Effector CD4-positive, alpha-beta T cell (primary cell): ENCODE results near the gene MX1.

Source experiments
- DNase-seq: peaks from one replicate; pipeline ENCODE4 v3.0.0-alpha.2; 2020

MX1 gene

DNA sequence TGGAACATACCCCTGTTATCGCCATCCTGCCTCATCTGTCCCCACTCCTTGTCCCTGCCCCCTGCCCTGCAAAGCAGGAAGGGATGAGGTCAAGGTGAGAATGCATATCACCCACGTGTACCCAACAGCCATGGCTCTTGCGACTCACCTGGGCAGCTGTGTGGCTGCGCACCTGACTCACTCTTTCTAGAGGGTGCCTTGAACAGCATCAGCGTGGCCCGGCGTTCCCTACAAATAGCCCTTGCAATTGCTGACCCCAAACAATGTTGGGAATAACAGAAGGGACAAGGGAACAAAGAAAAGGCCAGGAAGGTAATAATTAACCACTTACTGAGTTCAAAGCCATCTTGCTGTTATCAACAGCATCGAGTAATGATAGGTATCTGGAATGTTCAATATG lies 71.7 kb downstream of the MX1 start:
- DNase-seq, result no peak

DNA sequence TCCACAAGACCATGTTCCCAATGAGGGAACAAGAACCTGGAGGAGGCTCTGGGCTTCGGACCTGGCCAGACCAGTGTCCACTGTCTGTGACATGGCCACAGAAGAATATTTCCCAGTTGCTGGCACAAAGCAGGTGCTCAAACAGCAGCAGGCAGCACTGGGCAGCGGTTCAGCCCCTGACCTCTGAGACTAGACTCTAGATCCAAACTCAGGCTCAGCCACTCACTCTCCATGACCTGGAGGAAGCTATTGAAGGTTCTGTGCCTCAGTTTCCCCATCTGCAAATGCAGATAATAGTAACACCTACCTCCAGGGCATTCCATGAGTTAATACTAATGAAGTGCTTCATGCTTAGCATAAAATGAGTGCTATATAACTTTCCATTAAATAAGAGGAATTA lies 73.9 kb downstream of the MX1 start:
- no peak for DNase-seq

DNA sequence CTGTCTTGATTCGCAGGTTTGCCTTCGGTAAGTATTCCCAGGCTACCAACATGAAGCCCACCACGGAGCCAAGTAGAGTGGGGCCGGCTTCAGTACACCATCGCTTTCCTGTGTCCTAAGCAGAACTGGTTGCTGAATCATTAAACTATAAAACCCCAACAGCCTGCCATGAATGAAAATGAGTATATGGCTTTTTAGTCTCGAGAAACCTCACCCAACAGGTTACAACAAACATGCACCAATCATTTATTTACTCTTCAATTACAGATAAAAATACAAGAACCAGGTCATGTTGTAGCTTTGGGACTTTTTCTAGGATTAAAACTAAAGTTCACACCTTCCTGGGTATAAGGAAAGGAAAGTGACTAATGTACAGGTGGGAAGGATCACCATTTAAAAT lies 74.3 kb downstream of the MX1 start:
- no peak for DNase-seq

GRCh38 chr21:41500931-41501381 lies 74.9 kb downstream of the MX1 start:
- no peak for DNase-seq

DNA sequence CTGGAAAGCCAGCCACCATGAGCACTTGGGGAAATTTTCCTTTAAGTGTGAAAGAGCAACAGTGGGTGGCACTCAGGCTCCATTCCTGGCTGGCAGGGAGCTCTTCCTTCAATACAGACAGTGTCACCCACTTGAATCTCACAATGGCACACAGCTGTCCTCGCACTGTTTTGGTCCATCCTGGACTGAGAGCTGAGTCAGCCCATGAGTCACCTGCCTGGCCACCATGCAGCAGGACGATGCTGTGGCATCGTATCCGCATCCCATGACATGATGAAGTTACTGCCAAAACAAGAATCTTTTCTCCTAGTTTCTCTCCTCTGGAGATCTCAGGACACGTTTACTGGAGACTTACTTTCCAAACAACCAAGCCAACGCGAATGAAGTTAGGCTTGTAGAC lies 75.9 kb downstream of the MX1 start:
- DNase-seq, result no peak

- no peak for DNase-seq
These were observed 77.3 kb downstream of the MX1 start for GRCh38 chr21:41503331-41503730.

- no peak for DNase-seq
These were observed 78.0 kb downstream of the MX1 start for GRCh38 chr21:41504030-41504429.

DNA sequence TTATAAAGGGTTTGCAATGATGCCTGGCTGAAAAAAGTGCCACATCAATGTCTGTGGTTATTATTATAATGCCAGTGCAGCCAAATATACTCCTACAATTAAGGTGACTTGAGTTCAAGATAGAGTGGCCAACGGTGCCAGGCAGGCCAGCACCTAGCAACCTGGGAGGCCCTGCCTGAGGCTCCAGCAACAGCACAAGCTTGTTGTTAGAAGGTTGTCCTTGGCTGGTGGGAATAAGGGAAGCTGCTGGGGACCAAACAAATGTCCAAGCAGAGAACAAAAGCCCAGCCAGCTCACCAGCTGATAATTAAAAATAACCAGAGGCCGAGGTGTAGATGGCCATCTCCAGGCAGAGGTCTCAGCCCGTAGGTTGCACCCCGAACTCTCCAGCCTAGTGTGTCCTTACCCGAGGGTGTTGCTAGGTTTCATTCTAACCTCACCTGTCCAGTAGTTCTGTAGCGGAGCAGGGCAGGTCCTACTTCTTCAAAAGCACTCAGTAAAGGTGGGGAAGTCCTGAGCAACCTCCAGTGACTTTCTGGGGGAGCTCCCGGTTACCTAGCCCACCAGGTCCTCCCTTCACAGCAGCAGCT lies 80.1 kb downstream of the MX1 start:
- no peak for DNase-seq

GRCh38 chr21:41506611-41507520 lies 80.8 kb downstream of the MX1 start:
- no peak for DNase-seq

DNA sequence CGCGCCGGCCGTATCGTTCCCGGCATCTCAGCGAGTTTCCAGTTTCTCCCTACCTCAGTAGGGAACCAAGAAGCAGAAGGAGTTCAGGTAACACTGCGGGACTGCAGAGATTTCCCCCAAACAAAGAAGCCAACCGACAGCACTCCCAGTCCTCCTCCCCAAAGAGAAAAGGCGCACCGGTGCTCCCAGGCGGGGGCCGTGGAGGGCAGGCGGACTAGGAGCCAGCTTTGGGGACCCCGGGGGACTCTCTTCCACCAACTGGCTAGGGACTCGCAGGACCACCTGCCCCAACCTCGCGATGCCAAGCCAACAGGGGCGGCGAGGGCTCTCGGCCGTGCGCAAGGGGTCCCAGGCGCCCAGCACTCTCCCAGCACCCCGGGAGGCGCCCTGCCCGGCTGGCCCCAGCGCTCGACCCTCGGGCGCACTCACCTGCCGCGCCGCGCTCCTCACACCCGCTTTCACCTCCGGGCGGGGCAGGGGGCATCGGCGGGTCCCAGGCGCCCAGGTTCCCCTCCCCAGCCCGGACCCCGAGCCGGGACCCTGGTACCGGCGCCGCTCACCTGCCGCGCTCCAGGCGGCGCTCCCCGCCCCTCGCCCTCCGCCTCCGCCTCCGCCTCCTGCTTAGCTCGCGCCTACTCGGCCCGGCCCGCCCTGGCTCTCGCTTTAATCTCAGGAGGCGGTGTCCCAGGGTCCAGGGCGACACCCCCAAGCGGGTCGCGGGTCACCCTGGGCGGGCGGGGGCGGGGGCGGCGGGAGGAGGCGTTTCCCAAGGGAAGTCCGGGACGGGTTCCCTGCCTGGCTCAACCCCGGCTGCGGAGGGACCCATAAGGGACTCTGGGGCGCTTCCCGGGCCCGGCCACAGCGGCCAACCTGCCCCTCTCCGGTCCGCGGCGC lies 81.7 kb downstream of the MX1 start, which contains the start of gene TMPRSS2:
TSS of gene TMPRSS2 (minus strand) at position 638 of the 894 bp plus-strand sequence. CDS start 10,025 bp downstream, outside the sequence.
- no peak for DNase-seq

GRCh38 chr21:41508415-41509144 lies 82.5 kb downstream of the MX1 start:
- DNase-seq, result no peak
